ENCODE measurements around the gene SLC6A8. TPM values are rescaled to one million over a fixed set of nuclear protein-coding genes. Genes with fewer than 3 reads are reported as not detected.

SLC6A8 gene
- polyA plus RNA-seq, 2 of the 4 experiments (the other 2 are of a cell fraction) = 2.0 to 6.1 TPM

- Histone ChIP-seq H3K9me3 (no peaks in the 10 kb centered on the region), H3K4me3 (no peak overlapping the region), H3K4me2 (no peak overlapping the region), H3K4me1 (no peaks in the 10 kb centered on the region), H3K27ac (no peak overlapping the region)
- FAIRE-seq (no peak), DNase-seq (ENCODE audit: low read depth in 1 of 2, low spot score in 1 of 2) (no peak), ATAC-seq (no peak)
- 50% methylated on average over 2 of the region's 2 CpGs for WGBS (ENCODE audit: missing lambda C conversion rate)
- ChIA-PET POLR2A (no interaction called here), CTCF (interaction anchor here (1.4 to 8.5 kb wide), 4 partner anchors 9 to 114 kb away, joined by 3 to 78 read pairs (median 4); no protein-coding TSS in a partner anchor)
- TF ChIP-seq BCL3 (IDR thresholded peaks at IDR 0.05) = no peak
- TF ChIP-seq MAFK (IDR thresholded peaks at IDR 0.05; ENCODE audit: partially characterized antibody) = no peak
- TF ChIP-seq ESRRA (IDR thresholded peaks at IDR 0.05; ENCODE audit: borderline replicate concordance, low read length) = no peak
- no peak for TF ChIP-seq KDM1A (IDR thresholded peaks at IDR 0.05; ENCODE audit: low read depth)
- no peak for TF ChIP-seq CBX8 (IDR thresholded peaks at IDR 0.05)
- TF ChIP-seq JUNB (IDR thresholded peaks at IDR 0.05) = no peak
- TF ChIP-seq, protein P1, sequence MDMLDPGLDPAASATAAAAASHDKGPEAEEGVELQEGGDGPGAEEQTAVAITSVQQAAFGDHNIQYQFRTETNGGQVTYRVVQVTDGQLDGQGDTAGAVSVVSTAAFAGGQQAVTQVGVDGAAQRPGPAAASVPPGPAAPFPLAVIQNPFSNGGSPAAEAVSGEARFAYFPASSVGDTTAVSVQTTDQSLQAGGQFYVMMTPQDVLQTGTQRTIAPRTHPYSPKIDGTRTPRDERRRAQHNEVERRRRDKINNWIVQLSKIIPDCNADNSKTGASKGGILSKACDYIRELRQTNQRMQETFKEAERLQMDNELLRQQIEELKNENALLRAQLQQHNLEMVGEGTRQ (IDR thresholded peaks at IDR 0.05) = no peak
- TF ChIP-seq HEYL (CRISPR knock-in tag; IDR thresholded peaks at IDR 0.05) = no peak
- no peak for TF ChIP-seq HMGXB4 (CRISPR knock-in tag; IDR thresholded peaks at IDR 0.05; ENCODE audit: borderline replicate concordance)
- TF ChIP-seq FOXS1 (CRISPR knock-in tag; IDR thresholded peaks at IDR 0.05) = no peak
- TF ChIP-seq, protein P2, sequence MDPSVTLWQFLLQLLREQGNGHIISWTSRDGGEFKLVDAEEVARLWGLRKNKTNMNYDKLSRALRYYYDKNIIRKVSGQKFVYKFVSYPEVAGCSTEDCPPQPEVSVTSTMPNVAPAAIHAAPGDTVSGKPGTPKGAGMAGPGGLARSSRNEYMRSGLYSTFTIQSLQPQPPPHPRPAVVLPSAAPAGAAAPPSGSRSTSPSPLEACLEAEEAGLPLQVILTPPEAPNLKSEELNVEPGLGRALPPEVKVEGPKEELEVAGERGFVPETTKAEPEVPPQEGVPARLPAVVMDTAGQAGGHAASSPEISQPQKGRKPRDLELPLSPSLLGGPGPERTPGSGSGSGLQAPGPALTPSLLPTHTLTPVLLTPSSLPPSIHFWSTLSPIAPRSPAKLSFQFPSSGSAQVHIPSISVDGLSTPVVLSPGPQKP (IDR thresholded peaks at IDR 0.05; ENCODE audit: low read depth, low read length) = no peak
- TF ChIP-seq NPAS2 (CRISPR knock-in tag; IDR thresholded peaks at IDR 0.05; ENCODE audit: borderline replicate concordance) = no peak
- no peak for TF ChIP-seq CBX2 (IDR thresholded peaks at IDR 0.05; ENCODE audit: borderline replicate concordance, low read depth)
- no peak for TF ChIP-seq CHD2 (IDR thresholded peaks at IDR 0.05; ENCODE audit: low read length, partially characterized antibody)
- no peak for TF ChIP-seq HES2 (IDR thresholded peaks at IDR 0.05)
- TF ChIP-seq JUN (IDR thresholded peaks at IDR 0.05) = no peak
- no peak for TF ChIP-seq HOXA7 (CRISPR knock-in tag; IDR thresholded peaks at IDR 0.05)
- TF ChIP-seq NR3C1 (IDR thresholded peaks at IDR 0.05) = no peak
- TF ChIP-seq, protein P3, sequence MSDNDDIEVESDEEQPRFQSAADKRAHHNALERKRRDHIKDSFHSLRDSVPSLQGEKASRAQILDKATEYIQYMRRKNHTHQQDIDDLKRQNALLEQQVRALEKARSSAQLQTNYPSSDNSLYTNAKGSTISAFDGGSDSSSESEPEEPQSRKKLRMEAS (IDR thresholded peaks at IDR 0.05) = no peak
- no peak for TF ChIP-seq TP53 (CRISPR knock-in tag; IDR thresholded peaks at IDR 0.05)
Measured at GRCh38 chrX:153653556-153653955, 34.2 kb upstream of the SLC6A8 start.

DNA sequence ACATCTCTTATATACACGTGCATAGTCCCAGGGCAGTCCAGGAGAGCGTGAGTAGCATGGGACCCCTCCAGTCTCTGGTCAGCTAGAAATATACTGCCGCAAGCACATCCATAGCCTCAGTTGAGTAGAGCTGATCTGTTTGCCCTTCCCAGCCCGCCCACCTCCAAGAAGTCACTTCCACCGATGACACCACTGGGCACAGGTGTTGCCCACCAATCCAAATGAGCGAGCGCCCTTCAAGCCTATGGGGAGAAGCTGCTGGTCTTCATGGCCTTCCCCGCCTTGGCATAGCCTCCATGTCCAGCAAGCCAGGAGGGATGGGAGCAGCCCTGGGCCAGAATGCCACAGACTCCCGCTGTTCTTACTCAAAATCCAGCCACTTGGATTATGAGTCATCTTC is 30.6 kb upstream of the SLC6A8 start:
- H3K9me3 ChIP-seq = no peaks in the 10 kb centered on the region; the same call in 2 of the 3 replicates
- CTCF ChIA-PET = interaction anchor here (0.7 to 8.5 kb wide), 9 partner anchors 11 to 151 kb away, joined by 3 to 78 read pairs (median 4); partner anchors contain the start of gene DUSP9

More for the DNA sequence above, 30.6 kb upstream of the SLC6A8 start:
- DNase-seq (ENCODE audit: low read depth in 1 of 2, low spot score in 1 of 2) (no peak), FAIRE-seq (no peak), ATAC-seq (no peak)
- TF ChIP-seq JUNB (IDR thresholded peaks at IDR 0.05) (no peak), RARB (CRISPR knock-in tag; IDR thresholded peaks at IDR 0.05) (no peak), ZSCAN20 (CRISPR knock-in tag; IDR thresholded peaks at IDR 0.05) (no peak), KDM1A (IDR thresholded peaks at IDR 0.05; ENCODE audit: low read depth) (no peak), JUN (IDR thresholded peaks at IDR 0.05) (no peak), FOSL2 (IDR thresholded peaks at IDR 0.05) (no peak), FOSL2 (CRISPR knock-in tag; IDR thresholded peaks at IDR 0.05) (no peak), MAFK (IDR thresholded peaks at IDR 0.05; ENCODE audit: partially characterized antibody) (no peak), ZC3H11A (IDR thresholded peaks at IDR 0.05) (no peak), SMC3 (IDR thresholded peaks at IDR 0.05) (no peak), TFCP2L1 (CRISPR knock-in tag; IDR thresholded peaks at IDR 0.05) (no peak), ESRRA (IDR thresholded peaks at IDR 0.05; ENCODE audit: borderline replicate concordance, low read length) (no peak), SREBF2 (IDR thresholded peaks at IDR 0.05) (no peak), ZFP36 (IDR thresholded peaks at IDR 0.05; ENCODE audit: borderline replicate concordance, partially characterized antibody) (no peak), HOXA7 (CRISPR knock-in tag; IDR thresholded peaks at IDR 0.05) (no peak), MAZ (IDR thresholded peaks at IDR 0.05; ENCODE audit: borderline replicate concordance, low read depth, low read length) (no peak), HOXB5 (CRISPR knock-in tag; IDR thresholded peaks at IDR 0.05) (no peak)
- WGBS (ENCODE audit: missing lambda C conversion rate) = 56% methylated on average over 7 of the region's 9 CpGs
- H3K4me1 ChIP-seq = no peaks in the 10 kb centered on the region
- POLR2A ChIA-PET = no interaction called here
- no peak overlapping the region for H3K4me3 ChIP-seq
- no peak overlapping the region for H3K4me2 ChIP-seq
- H3K27ac ChIP-seq = no peak overlapping the region

Data from A549 (cell line).